Measurements from ENCODE around the gene BAG3. TPM values are rescaled to one million over a fixed set of nuclear protein-coding genes. Genes with fewer than 3 reads are reported as not detected.

Gene BAG3
- total RNA-seq, 1 donor from 2014 or later, result 24.6 TPM

DNA sequence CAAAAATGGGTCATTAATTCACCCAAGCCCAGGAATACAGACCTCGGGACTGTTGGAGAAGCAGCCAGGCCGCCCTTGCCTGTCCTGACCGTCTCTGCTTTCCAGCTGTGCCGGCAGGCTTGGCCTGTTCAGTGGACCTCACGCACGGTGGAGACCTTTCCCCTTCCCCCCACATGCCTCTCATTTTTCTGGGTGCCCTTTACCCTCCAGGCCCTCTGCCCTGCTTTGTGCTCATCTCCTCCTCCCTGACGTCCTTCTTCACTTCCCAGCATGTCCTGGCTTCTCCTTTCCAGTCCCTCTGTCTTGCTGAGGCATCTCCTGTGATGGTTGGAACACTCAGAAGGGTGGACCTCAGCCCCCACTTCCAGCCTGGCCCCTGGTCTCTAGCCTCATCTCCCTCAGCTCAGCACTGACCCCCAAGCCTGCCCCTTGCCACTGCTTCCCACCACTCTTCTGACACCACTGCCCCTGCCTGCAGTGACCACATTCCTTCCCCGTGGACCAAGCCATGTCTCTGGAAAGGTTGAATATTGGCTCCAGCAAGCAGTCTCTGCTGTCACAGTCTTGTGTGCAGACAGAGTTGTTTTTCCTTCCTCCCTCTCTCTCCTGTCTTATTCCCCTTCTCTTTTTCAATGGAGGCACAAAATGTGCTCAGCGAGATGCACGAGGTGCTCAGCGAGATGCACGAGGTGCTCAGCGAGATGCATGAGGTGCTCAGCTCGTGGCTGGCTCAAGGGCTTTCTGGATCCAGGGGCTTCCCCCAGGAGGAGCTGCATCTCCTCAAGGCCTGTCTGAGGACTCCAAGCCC lies 14.9 kb downstream of the BAG3 start:
- no peaks in the 10 kb centered on the region for H3K9me3 Mint-ChIP-seq (ENCODE audit: unreplicated experiment)
- H3K36me3 Mint-ChIP-seq (ENCODE audit: low read depth, unreplicated experiment), result no peaks in the 10 kb centered on the region
- TF ChIP-seq, protein P1, sequence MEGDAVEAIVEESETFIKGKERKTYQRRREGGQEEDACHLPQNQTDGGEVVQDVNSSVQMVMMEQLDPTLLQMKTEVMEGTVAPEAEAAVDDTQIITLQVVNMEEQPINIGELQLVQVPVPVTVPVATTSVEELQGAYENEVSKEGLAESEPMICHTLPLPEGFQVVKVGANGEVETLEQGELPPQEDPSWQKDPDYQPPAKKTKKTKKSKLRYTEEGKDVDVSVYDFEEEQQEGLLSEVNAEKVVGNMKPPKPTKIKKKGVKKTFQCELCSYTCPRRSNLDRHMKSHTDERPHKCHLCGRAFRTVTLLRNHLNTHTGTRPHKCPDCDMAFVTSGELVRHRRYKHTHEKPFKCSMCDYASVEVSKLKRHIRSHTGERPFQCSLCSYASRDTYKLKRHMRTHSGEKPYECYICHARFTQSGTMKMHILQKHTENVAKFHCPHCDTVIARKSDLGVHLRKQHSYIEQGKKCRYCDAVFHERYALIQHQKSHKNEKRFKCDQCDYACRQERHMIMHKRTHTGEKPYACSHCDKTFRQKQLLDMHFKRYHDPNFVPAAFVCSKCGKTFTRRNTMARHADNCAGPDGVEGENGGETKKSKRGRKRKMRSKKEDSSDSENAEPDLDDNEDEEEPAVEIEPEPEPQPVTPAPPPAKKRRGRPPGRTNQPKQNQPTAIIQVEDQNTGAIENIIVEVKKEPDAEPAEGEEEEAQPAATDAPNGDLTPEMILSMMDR (IDR thresholded peaks at IDR 0.05; ENCODE audit: unreplicated experiment), result no peak
- no peak for DNase-seq (ENCODE audit: low spot score)
- peaks cover 13% of the 10 kb centered on the region for H3K27me3 Mint-ChIP-seq (ENCODE audit: unreplicated experiment)
- peak overlapping the region; percentile 67 for H3K27ac Mint-ChIP-seq (ENCODE audit: unreplicated experiment)
- H3K4me3 Mint-ChIP-seq (ENCODE audit: unreplicated experiment), result peak overlapping the region; percentile 74
- H3K4me1 Mint-ChIP-seq (ENCODE audit: unreplicated experiment), result peaks cover 9% of the 10 kb centered on the region

DNA sequence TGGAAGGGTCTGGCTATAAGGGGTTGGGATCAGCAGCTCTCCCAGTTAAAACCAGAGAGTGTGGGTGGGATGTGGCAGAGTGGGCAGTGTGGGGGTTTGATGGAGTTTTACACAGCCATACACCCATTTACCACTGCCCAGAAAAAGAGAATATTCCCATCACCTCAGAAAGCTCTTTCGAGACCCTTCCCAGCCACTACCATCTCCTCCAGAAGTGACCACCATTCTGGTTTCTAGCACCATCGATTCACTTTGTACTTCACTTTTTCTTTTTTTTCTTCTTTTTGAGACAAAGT lies 15.5 kb downstream of the BAG3 start:
- no peaks in the 10 kb centered on the region for H3K9me3 Mint-ChIP-seq (ENCODE audit: unreplicated experiment)
- no peak overlapping the region for H3K27ac Mint-ChIP-seq (ENCODE audit: unreplicated experiment)
- peaks cover 4% of the 10 kb centered on the region for H3K36me3 Mint-ChIP-seq (ENCODE audit: low read depth, unreplicated experiment)
- no peak overlapping the region for H3K4me3 Mint-ChIP-seq (ENCODE audit: unreplicated experiment)
- TF ChIP-seq, protein P1 (IDR thresholded peaks at IDR 0.05; ENCODE audit: unreplicated experiment), result no peak
- peaks cover 13% of the 10 kb centered on the region for H3K27me3 Mint-ChIP-seq (ENCODE audit: unreplicated experiment)
- peaks cover 9% of the 10 kb centered on the region for H3K4me1 Mint-ChIP-seq (ENCODE audit: unreplicated experiment)
- no peak for DNase-seq (ENCODE audit: low spot score)

DNA sequence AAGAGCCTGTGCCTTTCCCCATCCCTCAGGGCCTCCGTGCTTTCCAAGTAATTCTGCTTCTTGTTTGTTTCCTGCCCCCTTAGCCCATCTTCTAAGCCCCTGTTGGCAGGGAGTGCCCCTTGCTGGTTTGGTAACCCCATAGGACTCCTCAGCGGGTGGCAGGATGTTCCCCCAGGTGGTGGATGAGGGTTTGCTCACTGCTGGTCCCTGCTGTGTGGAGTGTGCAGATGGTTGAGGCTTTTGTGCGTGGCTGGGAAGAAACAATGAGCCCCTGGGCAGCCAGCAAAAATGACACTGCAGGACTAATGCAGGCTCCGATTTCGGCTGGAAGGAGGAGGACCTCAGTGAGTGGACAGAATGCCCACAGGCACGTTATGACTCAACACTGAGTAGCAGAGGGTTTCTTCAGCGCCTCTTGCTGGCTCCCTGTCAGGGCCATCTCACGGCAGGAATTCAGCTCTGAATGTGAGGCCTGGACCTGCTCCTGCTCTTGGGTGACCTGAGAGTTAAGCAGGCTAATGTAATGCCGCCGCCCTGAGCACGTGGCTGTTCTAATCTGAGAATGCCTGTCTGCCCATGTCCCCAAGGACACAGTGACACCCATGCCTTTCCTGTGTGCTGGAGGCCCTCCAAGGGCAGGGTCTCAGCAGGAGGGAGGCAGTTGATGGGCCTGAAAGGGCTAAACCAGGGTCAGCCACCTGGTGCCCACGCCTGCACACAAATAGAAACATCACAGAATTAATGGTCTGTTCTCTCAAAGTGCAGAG lies 16.6 kb downstream of the BAG3 start:
- peaks cover 9% of the 10 kb centered on the region for H3K4me1 Mint-ChIP-seq (ENCODE audit: unreplicated experiment)
- no peak for DNase-seq (ENCODE audit: low spot score)

DNA sequence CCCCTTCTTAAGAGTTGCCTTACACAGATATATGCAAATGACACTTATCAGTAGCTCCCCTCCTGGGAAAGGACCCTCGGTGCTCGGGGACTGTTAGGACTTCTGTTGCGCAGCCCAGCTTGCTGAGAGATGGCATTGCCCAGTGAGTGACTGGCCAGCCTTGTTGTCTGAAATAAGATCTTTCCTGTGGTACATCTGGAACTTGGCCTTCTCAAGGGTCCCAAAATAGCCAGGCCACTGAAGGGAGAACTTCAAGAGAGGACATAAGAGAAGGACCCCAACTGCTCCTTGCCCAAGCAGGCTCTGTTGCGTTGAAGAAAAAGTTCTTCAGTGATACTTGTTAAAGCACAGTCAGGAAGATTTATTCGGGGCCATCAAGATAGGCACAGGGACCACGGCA lies 17.3 kb downstream of the BAG3 start:
- no peak for DNase-seq (ENCODE audit: low spot score)
- H3K27me3 Mint-ChIP-seq (ENCODE audit: unreplicated experiment), result peaks cover 13% of the 10 kb centered on the region
- H3K4me1 Mint-ChIP-seq (ENCODE audit: unreplicated experiment), result peaks cover 9% of the 10 kb centered on the region
- H3K27ac Mint-ChIP-seq (ENCODE audit: unreplicated experiment), result no peak overlapping the region
- TF ChIP-seq, protein P1 (IDR thresholded peaks at IDR 0.05; ENCODE audit: unreplicated experiment), result no peak
- peaks cover 16% of the 10 kb centered on the region for H3K36me3 Mint-ChIP-seq (ENCODE audit: low read depth, unreplicated experiment)
- no peak overlapping the region for H3K4me3 Mint-ChIP-seq (ENCODE audit: unreplicated experiment)
- H3K9me3 Mint-ChIP-seq (ENCODE audit: unreplicated experiment), result no peaks in the 10 kb centered on the region

More for the DNA sequence above, 16.6 kb downstream of the BAG3 start:
- TF ChIP-seq, protein P1 (IDR thresholded peaks at IDR 0.05; ENCODE audit: unreplicated experiment), result no peak
- Mint-ChIP-seq H3K36me3 (ENCODE audit: low read depth, unreplicated experiment) (peaks cover 10% of the 10 kb centered on the region), H3K9me3 (ENCODE audit: unreplicated experiment) (no peaks in the 10 kb centered on the region), H3K27ac (ENCODE audit: unreplicated experiment) (no peak overlapping the region), H3K27me3 (ENCODE audit: unreplicated experiment) (peaks cover 13% of the 10 kb centered on the region), H3K4me3 (ENCODE audit: unreplicated experiment) (no peak overlapping the region)

DNA sequence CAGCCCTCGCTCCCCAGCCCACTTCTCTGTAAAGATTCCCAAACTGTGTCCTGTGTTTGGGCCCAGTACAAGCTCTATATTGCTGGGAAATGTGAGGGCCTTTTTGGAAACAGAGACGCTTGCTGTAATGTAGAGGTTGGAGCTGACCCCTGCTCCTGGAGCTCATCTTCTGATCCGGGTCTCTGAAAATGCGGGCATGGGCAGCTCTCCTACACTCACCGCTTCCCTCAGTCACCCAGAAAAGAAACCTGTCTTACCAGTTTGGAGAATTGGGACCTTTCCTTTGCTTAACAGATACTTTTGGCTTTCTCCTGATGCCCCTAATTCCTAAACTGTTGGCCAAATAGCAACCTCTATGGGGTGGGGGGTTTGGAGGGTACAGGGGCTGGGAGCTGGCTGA lies 18.2 kb downstream of the BAG3 start:
- Mint-ChIP-seq H3K4me1 (ENCODE audit: unreplicated experiment) (peaks cover 9% of the 10 kb centered on the region), H3K4me3 (ENCODE audit: unreplicated experiment) (no peak overlapping the region), H3K9me3 (ENCODE audit: unreplicated experiment) (no peaks in the 10 kb centered on the region), H3K36me3 (ENCODE audit: low read depth, unreplicated experiment) (peaks cover 24% of the 10 kb centered on the region), H3K27ac (ENCODE audit: unreplicated experiment) (no peak overlapping the region), H3K27me3 (ENCODE audit: unreplicated experiment) (peaks cover 12% of the 10 kb centered on the region)
- DNase-seq (ENCODE audit: low spot score), result no peak
- TF ChIP-seq, protein P1 (IDR thresholded peaks at IDR 0.05; ENCODE audit: unreplicated experiment), result no peak

All from endothelial cell (in vitro differentiated cells).